GM23338 (cell line): ENCODE measurements around the gene TNS3. TPM values are rescaled to one million over a fixed set of nuclear protein-coding genes. Genes with fewer than 3 reads are reported as not detected.

Experiments
- ATAC-seq: fragments of 200-7000 bp; cut with Tn5 transposase; 3 replicates; pipeline ENCODE4 v1.9.1; 2020
- DNase-seq: peaks from one replicate; pipeline ENCODE4 v3.0.0-alpha.2; 2015; ENCODE audit warnings: low spot score
- H2AFZ ChIP-seq: fragments of 200-600 bp; sonication (generic); 2 replicates; pipeline ENCODE4 v1.8.0; 2016; ENCODE audit warnings: antibody characterized with exemption, mild to moderate bottlenecking, moderate library complexity
- H3F3A ChIP-seq: fragments of 200-600 bp; sonication (generic); replicated peaks from 2 replicates; pipeline ENCODE4 v1.8.0; 2017; ENCODE audit warnings: antibody characterized with exemption, mixed run types, low read depth
- H3K27ac ChIP-seq: fragments of 200-600 bp; sonication (generic); 2 replicates; pipeline ENCODE4 v1.6.1; 2016; ENCODE audit warnings: low read depth
- H3K27me3 ChIP-seq: fragments of 200-600 bp; sonication (generic); 2 replicates; pipeline ENCODE4 v1.8.0; 2016; ENCODE audit warnings: mild to moderate bottlenecking, mixed run types, moderate library complexity; ENCODE audit not compliant: insufficient read depth
- H3K36me3 ChIP-seq: fragments of 200-600 bp; sonication (generic); 2 replicates; pipeline ENCODE4 v1.8.0; 2016; ENCODE audit warnings: mild to moderate bottlenecking; ENCODE audit not compliant: insufficient read depth
- H3K4me1 ChIP-seq: fragments of 200-600 bp; sonication (generic); 2 replicates; pipeline ENCODE4 v1.8.0; 2016; ENCODE audit warnings: mild to moderate bottlenecking, moderate library complexity; ENCODE audit not compliant: insufficient read depth
- H3K4me2 ChIP-seq: fragments of 200-600 bp; sonication (generic); 2 replicates; pipeline ENCODE4 v1.7.1; 2017; ENCODE audit warnings: mixed run types
- H3K4me3 ChIP-seq: fragments of 200-600 bp; sonication (generic); 2 replicates; pipeline ENCODE4 v1.6.1; 2016; ENCODE audit warnings: mixed run types
- H3K79me2 ChIP-seq: fragments of 200-600 bp; sonication (generic); replicated peaks from 2 replicates; pipeline ENCODE4 v1.8.0; 2017; ENCODE audit warnings: mild to moderate bottlenecking; ENCODE audit not compliant: insufficient read depth
- H3K9me2 ChIP-seq: fragments of 200-600 bp; sonication (generic); 2 replicates; pipeline ENCODE4 v1.8.0; 2017; ENCODE audit not compliant: insufficient read depth
- H4K20me1 ChIP-seq: fragments of 200-600 bp; sonication (generic); replicated peaks from 2 replicates; pipeline ENCODE4 v1.8.0; 2017; ENCODE audit warnings: mild to moderate bottlenecking; ENCODE audit not compliant: insufficient read depth
- H3K27ac Mint-ChIP-seq: 2 replicates; pipeline ENCODE4 v1.8.0; 2020; ENCODE audit warnings: inconsistent platforms, mild to moderate bottlenecking, moderate library complexity, mixed read lengths
- H3K27me3 Mint-ChIP-seq: 3 replicates; pipeline ENCODE4 v1.8.0; 2022; ENCODE audit warnings: low read depth, mild to moderate bottlenecking, moderate library complexity, mixed read lengths, inconsistent platforms; ENCODE audit not compliant: insufficient read depth, poor library complexity
- H3K36me3 Mint-ChIP-seq: 3 replicates; pipeline ENCODE4 v1.8.0; 2021; ENCODE audit warnings: low read depth, mild to moderate bottlenecking, inconsistent platforms, moderate library complexity, mixed read lengths
- H3K4me1 Mint-ChIP-seq: 3 replicates; pipeline ENCODE4 v1.8.0; 2020; ENCODE audit warnings: mild to moderate bottlenecking, inconsistent platforms, mixed read lengths
- H3K4me3 Mint-ChIP-seq: 3 replicates; pipeline ENCODE4 v1.8.0; 2021; ENCODE audit warnings: moderate library complexity, mild to moderate bottlenecking, inconsistent platforms, mixed read lengths
- H3K9me3 Mint-ChIP-seq: 3 replicates; pipeline ENCODE4 v1.8.0; 2020; ENCODE audit warnings: moderate library complexity, mild to moderate bottlenecking, inconsistent platforms, mixed read lengths
- CREB1 ChIP-seq: fragments of 250-450 bp; sonication (Bioruptor Pico); IDR thresholded peaks from 2 replicates; pipeline ENCODE4 v1.5.0; 2020; ENCODE audit warnings: low read depth, mild to moderate bottlenecking, moderate library complexity
- CTCF ChIP-seq, 2 experiments: fragments of 200-600 bp in 1 of 2; sonication (generic) in 1 of 2; conservative IDR thresholded peaks; 2 replicates each; pipeline versions ENCODE4 v1.5.1 to v1.6.1; 2016 to 2017; ENCODE audit warnings: antibody characterized with exemption in 2 of 2, low read depth in 2 of 2, mild to moderate bottlenecking in 2 of 2, moderate library complexity in 1 of 2
- ETS1 ChIP-seq: IDR thresholded peaks from 2 replicates; pipeline ENCODE4 v1.6.1; 2016; ENCODE audit warnings: antibody characterized with exemption
- EZH2 ChIP-seq: fragments of 200-600 bp; sonication (generic); IDR thresholded peaks from one replicate; pipeline ENCODE4 v1.8.0; 2017; ENCODE audit warnings: antibody characterized with exemption, mild to moderate bottlenecking, low read depth; ENCODE audit not compliant: unreplicated experiment
- EZH2phosphoT487 ChIP-seq: fragments of 200-600 bp; sonication (generic); IDR thresholded peaks from one replicate; pipeline ENCODE4 v1.8.1; 2018; ENCODE audit warnings: antibody characterized with exemption; ENCODE audit not compliant: unreplicated experiment
- JUNB ChIP-seq: IDR thresholded peaks from one replicate; pipeline ENCODE4 v1.6.1; 2016; ENCODE audit warnings: antibody characterized with exemption; ENCODE audit not compliant: unreplicated experiment
- NANOG ChIP-seq: IDR thresholded peaks from 2 replicates; pipeline ENCODE4 v1.6.1; 2016; ENCODE audit warnings: antibody characterized with exemption, borderline replicate concordance
- POLR2AphosphoS5 ChIP-seq: IDR thresholded peaks from 2 replicates; pipeline ENCODE4 v1.6.1; 2016; ENCODE audit warnings: antibody characterized with exemption, low read depth
- REST ChIP-seq: IDR thresholded peaks from one replicate; pipeline ENCODE4 v1.6.1; 2018; ENCODE audit warnings: antibody characterized with exemption; ENCODE audit not compliant: unreplicated experiment
- ZNF114 ChIP-seq: fragments of 250-450 bp; sonication (Bioruptor Pico); IDR thresholded peaks from 2 replicates; pipeline ENCODE4 v1.5.0; 2020; ENCODE audit warnings: mild to moderate bottlenecking, moderate library complexity
- ZNF331 ChIP-seq: fragments of 250-450 bp; sonication (Bioruptor Pico); IDR thresholded peaks from 2 replicates; pipeline ENCODE4 v1.5.0; 2020; ENCODE audit warnings: low read depth, mild to moderate bottlenecking, moderate library complexity
- ZNF462 ChIP-seq: fragments of 250-450 bp; sonication (Bioruptor Pico); IDR thresholded peaks from 2 replicates; pipeline ENCODE4 v1.5.0; 2020; ENCODE audit warnings: mild to moderate bottlenecking, moderate library complexity
- polyA plus RNA-seq: library from polyadenylated mRNA; unstranded; fragments of >200 nt; fragmentation: Nextera tagmentation; extraction: Ambion mirVana; gene quantifications from 2 replicates; pipeline ENCODE4 v1.2.1, GENCODE V29; 2016
- total RNA-seq: library from RNA; depleted of rRNA; stranded (reverse); fragments of >200 nt; shearing (Covaris generic); gene quantifications from 2 replicates; pipeline ENCODE4 v1.2.3, GENCODE V29; 2014

TNS3 gene
- total and polyA plus RNA-seq, 2 experiments from 2014 or later: 6.2 to 28.7 TPM

GRCh38 chr7:47478017-47478344 lies 103.9 kb downstream of the TNS3 start:
- Mint-ChIP-seq H3K4me3 (no peak overlapping the region), H3K36me3 (no peaks in the 10 kb centered on the region; the same call in 1 of the 3 replicates), H3K27me3 (peaks cover 53% of the 10 kb centered on the region), H3K9me3 (no peaks in the 10 kb centered on the region; the same call in 2 of the 3 replicates), H3K27ac (no peak overlapping the region), H3K4me1 (peaks cover 50% of the 10 kb centered on the region)
- no peak for DNase-seq
- Histone ChIP-seq H3K9me2 (no peaks in the 10 kb centered on the region), H3K4me2 (no peak overlapping the region), H3F3A (peaks cover 15% of the 10 kb centered on the region; the same call in 1 of the 2 replicates), H3K4me1 (peaks cover 26% of the 10 kb centered on the region), H2AFZ (no peak overlapping the region), H3K27me3 (peaks cover 39% of the 10 kb centered on the region), H3K4me3 (no peak overlapping the region), H3K27ac (no peak overlapping the region), H3K36me3 (no peaks in the 10 kb centered on the region), H3K79me2 (peaks cover 26% of the 10 kb centered on the region), H4K20me1 (peaks cover 56% of the 10 kb centered on the region)
- no peak for TF ChIP-seq ETS1
- no peak for TF ChIP-seq POLR2AphosphoS5
- no peak for TF ChIP-seq EZH2
- TF ChIP-seq NANOG: no peak
- no peak for TF ChIP-seq ZNF331 (CRISPR knock-in tag)
- no peak for TF ChIP-seq REST
- TF ChIP-seq JUNB: no peak
- no peak for TF ChIP-seq ZNF114 (CRISPR knock-in tag)
- TF ChIP-seq ZNF462: no peak
- no peak for TF ChIP-seq CTCF (conservative IDR thresholded peaks at IDR 0.05; ENCODE audit: low read depth in 2 of 2)
- no peak for TF ChIP-seq EZH2phosphoT487
- no peak for TF ChIP-seq CREB1 (CRISPR knock-in tag)
- ATAC-seq: no peak
